AG09319 (cell line): Measurements from ENCODE around the gene C4BPB.

Source experiments
- DNase-seq: peaks from one replicate; pipeline ENCODE4 v3.0.0-alpha.2; 2010; ENCODE audit warnings: low read depth; ENCODE audit errors: extremely low read depth
- TF ChIP-seq, protein P1 (sequence below): IDR thresholded peaks from 2 replicates; pipeline ENCODE4 v1.5.1; 2011; ENCODE audit warnings: low read depth, mild to moderate bottlenecking, inconsistent platforms, low read length, moderate library complexity

The C4BPB gene

GRCh38 chr1:207054491-207054890 lies 34.2 kb upstream of the C4BPB start:
- DNase-seq, result no peak
- TF ChIP-seq, protein P1, sequence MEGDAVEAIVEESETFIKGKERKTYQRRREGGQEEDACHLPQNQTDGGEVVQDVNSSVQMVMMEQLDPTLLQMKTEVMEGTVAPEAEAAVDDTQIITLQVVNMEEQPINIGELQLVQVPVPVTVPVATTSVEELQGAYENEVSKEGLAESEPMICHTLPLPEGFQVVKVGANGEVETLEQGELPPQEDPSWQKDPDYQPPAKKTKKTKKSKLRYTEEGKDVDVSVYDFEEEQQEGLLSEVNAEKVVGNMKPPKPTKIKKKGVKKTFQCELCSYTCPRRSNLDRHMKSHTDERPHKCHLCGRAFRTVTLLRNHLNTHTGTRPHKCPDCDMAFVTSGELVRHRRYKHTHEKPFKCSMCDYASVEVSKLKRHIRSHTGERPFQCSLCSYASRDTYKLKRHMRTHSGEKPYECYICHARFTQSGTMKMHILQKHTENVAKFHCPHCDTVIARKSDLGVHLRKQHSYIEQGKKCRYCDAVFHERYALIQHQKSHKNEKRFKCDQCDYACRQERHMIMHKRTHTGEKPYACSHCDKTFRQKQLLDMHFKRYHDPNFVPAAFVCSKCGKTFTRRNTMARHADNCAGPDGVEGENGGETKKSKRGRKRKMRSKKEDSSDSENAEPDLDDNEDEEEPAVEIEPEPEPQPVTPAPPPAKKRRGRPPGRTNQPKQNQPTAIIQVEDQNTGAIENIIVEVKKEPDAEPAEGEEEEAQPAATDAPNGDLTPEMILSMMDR, result no peak

GRCh38 chr1:207055386-207056001 lies 33.2 kb upstream of the C4BPB start:
- DNase-seq, result no peak
- TF ChIP-seq, protein P1, result no peak

GRCh38 chr1:207056673-207057072 lies 32.0 kb upstream of the C4BPB start:
- TF ChIP-seq, protein P1, result no peak
- DNase-seq, result no peak

DNA sequence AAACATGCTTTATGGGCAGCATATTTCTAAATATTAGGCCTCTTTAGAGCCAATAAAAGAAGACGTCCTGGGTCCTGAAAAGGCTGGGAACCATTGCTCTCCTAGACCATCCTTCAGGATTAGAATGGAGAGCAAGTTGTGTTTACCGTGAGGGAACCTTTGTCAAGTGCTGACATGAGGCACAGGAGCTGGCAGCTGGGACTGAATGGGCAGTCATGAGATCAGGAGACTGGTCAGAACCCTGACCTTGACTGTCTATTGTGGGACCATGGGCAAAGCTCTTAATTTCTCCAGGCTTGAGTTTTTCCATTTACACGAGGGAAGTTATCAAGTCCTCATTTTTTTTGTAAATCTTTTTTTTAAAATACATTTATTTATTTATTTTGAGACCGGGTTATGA lies 30.4 kb upstream of the C4BPB start:
- no peak for DNase-seq
- TF ChIP-seq, protein P1, result no peak

GRCh38 chr1:207058878-207059867 lies 29.5 kb upstream of the C4BPB start:
- no peak for DNase-seq
- TF ChIP-seq, protein P1, result no peak

- no peak for DNase-seq
These were observed 28.8 kb upstream of the C4BPB start for GRCh38 chr1:207059881-207060280.

More at GRCh38 chr1:207059881-207060280, 28.8 kb upstream of the C4BPB start:
- TF ChIP-seq, protein P1, result no peak
